ENCODE data around the gene ZBTB1. TPM values are rescaled to one million over a fixed set of nuclear protein-coding genes. Genes with fewer than 3 reads are reported as not detected.

The ZBTB1 gene
- total and polyA plus RNA-seq, 4 donors, result 5.4 to 29.3 (median 10.7) TPM

GRCh38 chr14:64509036-64509435 is 4.5 kb downstream of the ZBTB1 start:
- H3K4me3 ChIP-seq (ENCODE audit: low read depth in 1 of 3, low read length in 3 of 3), result no peak overlapping the region

GRCh38 chr14:64510825-64511671 is 6.5 kb downstream of the ZBTB1 start:
- no peaks in the 10 kb centered on the region for H3K9me3 ChIP-seq (ENCODE audit: control insufficient read depth in 4 of 4, low read length in 3 of 4)
- no peaks in the 10 kb centered on the region for H3K36me3 ChIP-seq (ENCODE audit: control insufficient read depth in 4 of 4, insufficient read depth in 3 of 4, low read depth in 1 of 4, low read length in 3 of 4)
- no peaks in the 10 kb centered on the region for H3K27me3 ChIP-seq (ENCODE audit: control insufficient read depth in 4 of 4, insufficient read depth in 4 of 4, low read length in 3 of 4)
- peak; percentile 94 for TF ChIP-seq CTCF (IDR thresholded peaks at IDR 0.05; ENCODE audit: low read depth, low read length, missing input control)
- peak; percentile 83 to 90 for TF ChIP-seq RAD21 (IDR thresholded peaks at IDR 0.05)
- TF ChIP-seq TAF1 (conservative IDR thresholded peaks at IDR 0.05), result no peak
- WGBS, result 20% methylated on average over 4 of the region's 4 CpGs
- peak overlapping the region in 1 of 2 donors; percentile 38 for H3K9ac ChIP-seq (ENCODE audit: low read depth in 1 of 2, low read length in 2 of 2)
- H3K4me1 ChIP-seq (ENCODE audit: control insufficient read depth in 4 of 4, insufficient read depth in 4 of 4, low read length in 3 of 4), result peaks cover 0 to 28% (median 14%) of the 10 kb centered on the region in 4 donors
- H3K27ac ChIP-seq (ENCODE audit: low read depth in 1 of 2, low read length in 2 of 2), result peak overlapping the region; percentile 46 to 63
- no peak overlapping the region for H3K4me3 ChIP-seq (ENCODE audit: low read depth in 1 of 3, low read length in 3 of 3)
- peak; percentile 66 for DNase-seq (ENCODE audit: low spot score)

More at GRCh38 chr14:64509036-64509435, 4.5 kb downstream of the ZBTB1 start:
- WGBS, result 89% methylated on average over 8 of the region's 8 CpGs
- Histone ChIP-seq H3K9me3 (ENCODE audit: control insufficient read depth in 4 of 4, low read length in 3 of 4) (no peaks in the 10 kb centered on the region), H3K27ac (ENCODE audit: low read depth in 1 of 2, low read length in 2 of 2) (no peak overlapping the region), H3K36me3 (ENCODE audit: control insufficient read depth in 4 of 4, insufficient read depth in 3 of 4, low read depth in 1 of 4, low read length in 3 of 4) (no peaks in the 10 kb centered on the region), H3K27me3 (ENCODE audit: control insufficient read depth in 4 of 4, insufficient read depth in 4 of 4, low read length in 3 of 4) (no peaks in the 10 kb centered on the region), H3K9ac (ENCODE audit: low read depth in 1 of 2, low read length in 2 of 2) (no peak overlapping the region), H3K4me1 (ENCODE audit: control insufficient read depth in 4 of 4, insufficient read depth in 4 of 4, low read length in 3 of 4) (peaks cover 0 to 33% (median 18%) of the 10 kb centered on the region in 4 donors)
- no peak for DNase-seq (ENCODE audit: low spot score)
- TF ChIP-seq RAD21 (IDR thresholded peaks at IDR 0.05), result no peak
- TF ChIP-seq FOXA2 (IDR thresholded peaks at IDR 0.05), result no peak
- TF ChIP-seq HNF4G (IDR thresholded peaks at IDR 0.05), result no peak

- TF ChIP-seq HNF4G (IDR thresholded peaks at IDR 0.05) (no peak), MAX (IDR thresholded peaks at IDR 0.05) (no peak), NR2F2 (IDR thresholded peaks at IDR 0.05) (no peak), YY1 (IDR thresholded peaks at IDR 0.05) (no peak), HNF4A (conservative IDR thresholded peaks at IDR 0.05) (no peak), SP1 (IDR thresholded peaks at IDR 0.05) (no peak), EGR1 (IDR thresholded peaks at IDR 0.05; ENCODE audit: low read depth in 2 of 2) (no peak), JUND (IDR thresholded peaks at IDR 0.05) (no peak), TAF1 (conservative IDR thresholded peaks at IDR 0.05) (no peak), GABPA (IDR thresholded peaks at IDR 0.05 in 1 of 2, conservative IDR thresholded peaks at IDR 0.05 in 1 of 2) (no peak), RXRA (IDR thresholded peaks at IDR 0.05) (no peak), ATF3 (IDR thresholded peaks at IDR 0.05) (no peak), CTCF (IDR thresholded peaks at IDR 0.05; ENCODE audit: low read depth, low read length, missing input control) (no peak), FOXA1 (IDR thresholded peaks at IDR 0.05) (no peak)
- 88% methylated on average over 2 of the region's 2 CpGs for WGBS
Measured at GRCh38 chr14:64513271-64513670, 8.7 kb downstream of the ZBTB1 start.

More at GRCh38 chr14:64513271-64513670, 8.7 kb downstream of the ZBTB1 start:
- DNase-seq (ENCODE audit: low spot score), result no peak
- H3K27ac ChIP-seq (ENCODE audit: low read depth in 1 of 2, low read length in 2 of 2), result no peak overlapping the region
- H3K4me3 ChIP-seq (ENCODE audit: low read depth in 1 of 3, low read length in 3 of 3), result no peak overlapping the region
- no peaks in the 10 kb centered on the region for H3K36me3 ChIP-seq (ENCODE audit: control insufficient read depth in 4 of 4, insufficient read depth in 3 of 4, low read depth in 1 of 4, low read length in 3 of 4)
- peaks cover 2 to 21% (median 10%) of the 10 kb centered on the region in 4 donors for H3K4me1 ChIP-seq (ENCODE audit: control insufficient read depth in 4 of 4, insufficient read depth in 4 of 4, low read length in 3 of 4)
- H3K9me3 ChIP-seq (ENCODE audit: control insufficient read depth in 4 of 4, low read length in 3 of 4), result no peaks in the 10 kb centered on the region
- no peaks in the 10 kb centered on the region for H3K27me3 ChIP-seq (ENCODE audit: control insufficient read depth in 4 of 4, insufficient read depth in 4 of 4, low read length in 3 of 4)
- no peak overlapping the region for H3K9ac ChIP-seq (ENCODE audit: low read depth in 1 of 2, low read length in 2 of 2)

Data from liver (tissue), 9 donors.